Omental fat pad (tissue), 4 donors: ENCODE measurements around the gene OSCP1. TPM values are rescaled to one million over a fixed set of nuclear protein-coding genes. Genes with fewer than 3 reads are reported as not detected.

Source experiments
- ATAC-seq: fragments of 150-250 bp; one replicate; pipeline ENCODE4 v1.9.1; 2016; ENCODE audit warnings: mild to moderate bottlenecking, moderate library complexity; ENCODE audit not compliant: low FRiP score
- DNase-seq: peaks from one replicate; pipeline ENCODE4 v3.0.0-alpha.2; 2019; ENCODE audit warnings: low spot score
- CTCF ChIP-seq, 3 donors: fragments of 450-650 bp; IDR thresholded peaks; one replicate each; pipeline ENCODE4 v1.5.1; 2016 to 2017; ENCODE audit warnings: antibody characterized with exemption in 3 of 3, mild to moderate bottlenecking in 3 of 3, moderate library complexity in 2 of 3
- total RNA-seq, 4 donors: library from RNA; depleted of rRNA; stranded (reverse); fragments of >200 nt; gene quantifications; one replicate each; pipeline ENCODE4 v1.1.0, GENCODE V29; 2016

Gene OSCP1
- total RNA-seq, 4 donors from 2014 or later = 5.0 to 7.2 (median 6.6) TPM

- ATAC-seq (peak; percentile 22), DNase-seq (no peak)
- TF ChIP-seq CTCF (IDR thresholded peaks at IDR 0.05) = no peak
Observed at GRCh38 chr1:36464605-36465393, 14.5 kb upstream of the OSCP1 start.

GRCh38 chr1:36463803-36464604 lies 13.8 kb upstream of the OSCP1 start, which contains the start of gene MRPS15:
MRPS15 (minus strand) TSS chr1:36464384; CDS start chr1:36464275, 109 bp downstream.
- ATAC-seq (peak; percentile 95), DNase-seq (peak; percentile 97)
- TF ChIP-seq CTCF (IDR thresholded peaks at IDR 0.05) = no peak

- peak; percentile 1 for ATAC-seq
- no peak for TF ChIP-seq CTCF (IDR thresholded peaks at IDR 0.05)
- no peak for DNase-seq
Observed at GRCh38 chr1:36463463-36463802, 13.2 kb upstream of the OSCP1 start.

- TF ChIP-seq CTCF (IDR thresholded peaks at IDR 0.05) = no peak
- DNase-seq (no peak), ATAC-seq (no peak)
Observed at GRCh38 chr1:36458910-36459309, 8.7 kb upstream of the OSCP1 start.

GRCh38 chr1:36457691-36458090 lies 7.4 kb upstream of the OSCP1 start:
- ATAC-seq = no peak
- no peak for TF ChIP-seq CTCF (IDR thresholded peaks at IDR 0.05)
- no peak for DNase-seq

GRCh38 chr1:36456391-36456928 lies 6.2 kb upstream of the OSCP1 start:
- ATAC-seq = no peak
- DNase-seq = no peak
- TF ChIP-seq CTCF (IDR thresholded peaks at IDR 0.05) = no peak
